SK-N-SH treated with all-trans-retinoic acid at 6 μM for 48 hours (cell line): ENCODE results near the gene FOXA2.

Experiments used
- ATAC-seq: fragments of 200-7000 bp; cut with Tn5 transposase; 3 replicates; pipeline ENCODE4 v1.9.1; 2020; ENCODE audit warnings: mild to moderate bottlenecking, moderate library complexity
- BACH2 ChIP-seq: fragments of 250-450 bp; sonication (Bioruptor Pico); IDR thresholded peaks from 2 replicates; pipeline ENCODE4 v1.9.0; 2021; ENCODE audit warnings: mild to moderate bottlenecking, borderline replicate concordance
- CSDC2 ChIP-seq: fragments of 250-450 bp; sonication (Bioruptor Pico); IDR thresholded peaks from 2 replicates; pipeline ENCODE4 v1.5.0; 2020; ENCODE audit warnings: mild to moderate bottlenecking, moderate library complexity
- CSRNP3 ChIP-seq: fragments of 250-450 bp; sonication (Bioruptor Pico); IDR thresholded peaks from 2 replicates; pipeline ENCODE4 v1.5.1; 2021; ENCODE audit warnings: mild to moderate bottlenecking, moderate library complexity
- GLIS3 ChIP-seq: fragments of 250-450 bp; sonication (Bioruptor Pico); IDR thresholded peaks from 2 replicates; pipeline ENCODE4 v1.5.0; 2020; ENCODE audit warnings: mild to moderate bottlenecking, moderate library complexity
- ISL1 ChIP-seq: fragments of 250-450 bp; sonication (Bioruptor Pico); IDR thresholded peaks from 2 replicates; pipeline ENCODE4 v2.1.2; 2022; ENCODE audit warnings: mild to moderate bottlenecking, moderate library complexity
- OSR1 ChIP-seq: fragments of 250-450 bp; sonication (Bioruptor Pico); IDR thresholded peaks from 2 replicates; pipeline ENCODE4 v1.8.0; 2022; ENCODE audit warnings: moderate library complexity, mild to moderate bottlenecking, inconsistent platforms
- POU6F1 ChIP-seq: fragments of 250-450 bp; sonication (Bioruptor Pico); IDR thresholded peaks from 2 replicates; pipeline ENCODE4 v1.8.0; 2021; ENCODE audit warnings: low read depth, mild to moderate bottlenecking, moderate library complexity, borderline replicate concordance
- PPARA ChIP-seq: fragments of 250-450 bp; sonication (Bioruptor Pico); IDR thresholded peaks from 2 replicates; pipeline ENCODE4 v1.5.0; 2020; ENCODE audit warnings: mild to moderate bottlenecking, borderline replicate concordance
- RARB ChIP-seq: fragments of 250-450 bp; sonication (Bioruptor Pico); IDR thresholded peaks from 2 replicates; pipeline ENCODE4 v1.8.0; 2021; ENCODE audit warnings: mild to moderate bottlenecking, moderate library complexity
- SNAI2 ChIP-seq: fragments of 250-450 bp; sonication (Bioruptor Pico); IDR thresholded peaks from 2 replicates; pipeline ENCODE4 v1.5.0; 2020; ENCODE audit warnings: mild to moderate bottlenecking, moderate library complexity
- TCF4 ChIP-seq: fragments of 250-450 bp; sonication (Bioruptor Pico); IDR thresholded peaks from 2 replicates; pipeline ENCODE4 v1.8.0; 2021; ENCODE audit warnings: mild to moderate bottlenecking, moderate library complexity, borderline replicate concordance
- TOX ChIP-seq: fragments of 250-450 bp; sonication (Bioruptor Pico); IDR thresholded peaks from 2 replicates; pipeline ENCODE4 v1.8.0; 2021; ENCODE audit warnings: mild to moderate bottlenecking, moderate library complexity, borderline replicate concordance
- ZC3H10 ChIP-seq: fragments of 250-450 bp; sonication (Bioruptor Pico); IDR thresholded peaks from 2 replicates; pipeline ENCODE4 v1.5.1; 2021; ENCODE audit warnings: mild to moderate bottlenecking, moderate library complexity
- ZFP3 ChIP-seq: fragments of 250-450 bp; sonication (Bioruptor Pico); IDR thresholded peaks from 2 replicates; pipeline ENCODE4 v1.5.0; 2020; ENCODE audit warnings: mild to moderate bottlenecking, moderate library complexity
- ZFP30 ChIP-seq: fragments of 450-650 bp; formaldehyde crosslinking; IDR thresholded peaks from 2 replicates; pipeline ENCODE4 v1.5.0; 2022; ENCODE audit warnings: mild to moderate bottlenecking, moderate library complexity
- ZNF565 ChIP-seq: fragments of 450-650 bp; formaldehyde crosslinking; conservative IDR thresholded peaks from 2 replicates; pipeline ENCODE4 v1.5.0; 2020; ENCODE audit warnings: low read depth, mild to moderate bottlenecking, moderate library complexity
- ZNF70 ChIP-seq: fragments of 450-650 bp; formaldehyde crosslinking; IDR thresholded peaks from 2 replicates; pipeline ENCODE4 v1.5.0; 2020; ENCODE audit warnings: mild to moderate bottlenecking, moderate library complexity
- ZNF8 ChIP-seq: fragments of 450-650 bp; formaldehyde crosslinking; IDR thresholded peaks from 2 replicates; pipeline ENCODE4 v1.5.0; 2020; ENCODE audit warnings: mild to moderate bottlenecking, moderate library complexity
- TF ChIP-seq, protein P1 (sequence below): fragments of 250-450 bp; sonication (Bioruptor Pico); IDR thresholded peaks from 2 replicates; pipeline ENCODE4 v1.8.0; 2020; ENCODE audit warnings: mild to moderate bottlenecking, moderate library complexity, borderline replicate concordance
- TF ChIP-seq, protein P2 (sequence below): fragments of 250-450 bp; sonication (Bioruptor Pico); IDR thresholded peaks from 2 replicates; pipeline ENCODE4 v1.5.0; 2020; ENCODE audit warnings: mild to moderate bottlenecking, moderate library complexity
- TF ChIP-seq, protein P3 (sequence below): fragments of 250-450 bp; sonication (Bioruptor Pico); IDR thresholded peaks from 2 replicates; pipeline ENCODE4 v1.5.1; 2020; ENCODE audit warnings: low read depth, mild to moderate bottlenecking, moderate library complexity

FOXA2 gene

GRCh38 chr20:22617160-22617559, 32.8 kb upstream of the FOXA2 start:
- TF ChIP-seq, protein P1, sequence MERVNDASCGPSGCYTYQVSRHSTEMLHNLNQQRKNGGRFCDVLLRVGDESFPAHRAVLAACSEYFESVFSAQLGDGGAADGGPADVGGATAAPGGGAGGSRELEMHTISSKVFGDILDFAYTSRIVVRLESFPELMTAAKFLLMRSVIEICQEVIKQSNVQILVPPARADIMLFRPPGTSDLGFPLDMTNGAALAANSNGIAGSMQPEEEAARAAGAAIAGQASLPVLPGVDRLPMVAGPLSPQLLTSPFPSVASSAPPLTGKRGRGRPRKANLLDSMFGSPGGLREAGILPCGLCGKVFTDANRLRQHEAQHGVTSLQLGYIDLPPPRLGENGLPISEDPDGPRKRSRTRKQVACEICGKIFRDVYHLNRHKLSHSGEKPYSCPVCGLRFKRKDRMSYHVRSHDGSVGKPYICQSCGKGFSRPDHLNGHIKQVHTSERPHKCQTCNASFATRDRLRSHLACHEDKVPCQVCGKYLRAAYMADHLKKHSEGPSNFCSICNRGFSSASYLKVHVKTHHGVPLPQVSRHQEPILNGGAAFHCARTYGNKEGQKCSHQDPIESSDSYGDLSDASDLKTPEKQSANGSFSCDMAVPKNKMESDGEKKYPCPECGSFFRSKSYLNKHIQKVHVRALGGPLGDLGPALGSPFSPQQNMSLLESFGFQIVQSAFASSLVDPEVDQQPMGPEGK = no peak
- no peak for TF ChIP-seq POU6F1 (CRISPR knock-in tag)
- TF ChIP-seq ZFP3 (CRISPR knock-in tag) = no peak
- TF ChIP-seq ZNF8 = no peak
- TF ChIP-seq ISL1 (CRISPR knock-in tag) = no peak
- no peak for TF ChIP-seq TCF4 (CRISPR knock-in tag)
- TF ChIP-seq, protein P2, sequence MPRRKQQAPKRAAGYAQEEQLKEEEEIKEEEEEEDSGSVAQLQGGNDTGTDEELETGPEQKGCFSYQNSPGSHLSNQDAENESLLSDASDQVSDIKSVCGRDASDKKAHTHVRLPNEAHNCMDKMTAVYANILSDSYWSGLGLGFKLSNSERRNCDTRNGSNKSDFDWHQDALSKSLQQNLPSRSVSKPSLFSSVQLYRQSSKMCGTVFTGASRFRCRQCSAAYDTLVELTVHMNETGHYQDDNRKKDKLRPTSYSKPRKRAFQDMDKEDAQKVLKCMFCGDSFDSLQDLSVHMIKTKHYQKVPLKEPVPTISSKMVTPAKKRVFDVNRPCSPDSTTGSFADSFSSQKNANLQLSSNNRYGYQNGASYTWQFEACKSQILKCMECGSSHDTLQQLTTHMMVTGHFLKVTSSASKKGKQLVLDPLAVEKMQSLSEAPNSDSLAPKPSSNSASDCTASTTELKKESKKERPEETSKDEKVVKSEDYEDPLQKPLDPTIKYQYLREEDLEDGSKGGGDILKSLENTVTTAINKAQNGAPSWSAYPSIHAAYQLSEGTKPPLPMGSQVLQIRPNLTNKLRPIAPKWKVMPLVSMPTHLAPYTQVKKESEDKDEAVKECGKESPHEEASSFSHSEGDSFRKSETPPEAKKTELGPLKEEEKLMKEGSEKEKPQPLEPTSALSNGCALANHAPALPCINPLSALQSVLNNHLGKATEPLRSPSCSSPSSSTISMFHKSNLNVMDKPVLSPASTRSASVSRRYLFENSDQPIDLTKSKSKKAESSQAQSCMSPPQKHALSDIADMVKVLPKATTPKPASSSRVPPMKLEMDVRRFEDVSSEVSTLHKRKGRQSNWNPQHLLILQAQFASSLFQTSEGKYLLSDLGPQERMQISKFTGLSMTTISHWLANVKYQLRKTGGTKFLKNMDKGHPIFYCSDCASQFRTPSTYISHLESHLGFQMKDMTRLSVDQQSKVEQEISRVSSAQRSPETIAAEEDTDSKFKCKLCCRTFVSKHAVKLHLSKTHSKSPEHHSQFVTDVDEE (CRISPR knock-in tag) = no peak
- no peak for TF ChIP-seq SNAI2
- TF ChIP-seq ZNF70 = no peak
- no peak for TF ChIP-seq PPARA (CRISPR knock-in tag)
- no peak for TF ChIP-seq CSDC2 (CRISPR knock-in tag)
- no peak for TF ChIP-seq GLIS3 (CRISPR knock-in tag)
- TF ChIP-seq RARB (CRISPR knock-in tag) = no peak
- no peak for TF ChIP-seq BACH2 (CRISPR knock-in tag)
- TF ChIP-seq, protein P3, sequence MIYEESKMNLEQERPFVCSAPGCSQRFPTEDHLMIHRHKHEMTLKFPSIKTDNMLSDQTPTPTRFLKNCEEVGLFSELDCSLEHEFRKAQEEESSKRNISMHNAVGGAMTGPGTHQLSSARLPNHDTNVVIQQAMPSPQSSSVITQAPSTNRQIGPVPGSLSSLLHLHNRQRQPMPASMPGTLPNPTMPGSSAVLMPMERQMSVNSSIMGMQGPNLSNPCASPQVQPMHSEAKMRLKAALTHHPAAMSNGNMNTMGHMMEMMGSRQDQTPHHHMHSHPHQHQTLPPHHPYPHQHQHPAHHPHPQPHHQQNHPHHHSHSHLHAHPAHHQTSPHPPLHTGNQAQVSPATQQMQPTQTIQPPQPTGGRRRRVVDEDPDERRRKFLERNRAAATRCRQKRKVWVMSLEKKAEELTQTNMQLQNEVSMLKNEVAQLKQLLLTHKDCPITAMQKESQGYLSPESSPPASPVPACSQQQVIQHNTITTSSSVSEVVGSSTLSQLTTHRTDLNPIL = no peak
- no peak for TF ChIP-seq ZFP30
- ATAC-seq = no peak

- no peak for TF ChIP-seq ZNF70
- TF ChIP-seq ZNF8 = no peak
- TF ChIP-seq BACH2 (CRISPR knock-in tag) = no peak
- no peak for ATAC-seq
Measured at GRCh38 chr20:22616551-22616950, 32.2 kb upstream of the FOXA2 start.

- no peak for ATAC-seq
- TF ChIP-seq, protein P3 = no peak
- TF ChIP-seq CSRNP3 (no peak), ISL1 (CRISPR knock-in tag) (no peak), RARB (CRISPR knock-in tag) (no peak), OSR1 (CRISPR knock-in tag) (no peak), ZNF8 (no peak), ZFP30 (no peak), TOX (no peak), ZC3H10 (CRISPR knock-in tag) (no peak), CSDC2 (CRISPR knock-in tag) (no peak), ZNF565 (CRISPR knock-in tag) (no peak), BACH2 (CRISPR knock-in tag) (no peak), SNAI2 (no peak)
- TF ChIP-seq, protein P1 = no peak
Measured at GRCh38 chr20:22615425-22615824, 31.1 kb upstream of the FOXA2 start.
